Thyroid gland (tissue), 4 donors: ENCODE results near the gene AFAP1.

Source experiments
- POLR2A ChIP-seq, 2 donors: fragments of 450-650 bp; IDR thresholded peaks; one replicate each; pipeline ENCODE4 v1.6.1; 2017; ENCODE audit warnings: antibody characterized with exemption in 2 of 2, mild to moderate bottlenecking in 2 of 2, moderate library complexity in 1 of 2
- TF ChIP-seq, protein P1 (sequence below), 6 experiments: fragments of 200-600 bp in 3 of 6; fragments of 450-650 bp in 3 of 6; sonication (generic) in 3 of 6; IDR thresholded peaks; one replicate each; pipeline ENCODE4 v1.5.1; 2016 to 2019; ENCODE audit warnings: antibody characterized with exemption in 6 of 6, mild to moderate bottlenecking in 2 of 6, inconsistent platforms in 1 of 6, moderate library complexity in 1 of 6

DNA sequence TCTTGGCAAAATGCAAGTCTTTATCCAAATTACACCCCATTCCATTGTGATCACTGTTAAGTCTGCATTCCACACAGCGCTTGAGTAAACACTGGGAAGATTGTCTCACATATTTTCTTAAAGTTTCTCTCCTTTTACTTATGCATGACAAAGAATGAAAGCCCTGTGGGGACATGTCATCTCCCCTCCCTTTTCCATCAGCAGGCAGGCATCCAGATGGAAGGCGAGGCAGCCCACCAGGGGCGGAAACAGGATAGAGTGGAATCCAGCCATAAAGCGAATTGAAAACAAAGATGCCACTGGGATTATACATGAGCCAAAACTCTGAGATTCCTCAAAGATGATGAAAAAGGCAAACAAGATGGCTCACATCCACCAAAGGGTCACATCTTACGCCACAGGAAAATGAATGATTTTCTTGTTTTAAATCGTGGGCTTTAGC is 78.2 kb downstream of the AFAP1 start:
- TF ChIP-seq, protein P1, sequence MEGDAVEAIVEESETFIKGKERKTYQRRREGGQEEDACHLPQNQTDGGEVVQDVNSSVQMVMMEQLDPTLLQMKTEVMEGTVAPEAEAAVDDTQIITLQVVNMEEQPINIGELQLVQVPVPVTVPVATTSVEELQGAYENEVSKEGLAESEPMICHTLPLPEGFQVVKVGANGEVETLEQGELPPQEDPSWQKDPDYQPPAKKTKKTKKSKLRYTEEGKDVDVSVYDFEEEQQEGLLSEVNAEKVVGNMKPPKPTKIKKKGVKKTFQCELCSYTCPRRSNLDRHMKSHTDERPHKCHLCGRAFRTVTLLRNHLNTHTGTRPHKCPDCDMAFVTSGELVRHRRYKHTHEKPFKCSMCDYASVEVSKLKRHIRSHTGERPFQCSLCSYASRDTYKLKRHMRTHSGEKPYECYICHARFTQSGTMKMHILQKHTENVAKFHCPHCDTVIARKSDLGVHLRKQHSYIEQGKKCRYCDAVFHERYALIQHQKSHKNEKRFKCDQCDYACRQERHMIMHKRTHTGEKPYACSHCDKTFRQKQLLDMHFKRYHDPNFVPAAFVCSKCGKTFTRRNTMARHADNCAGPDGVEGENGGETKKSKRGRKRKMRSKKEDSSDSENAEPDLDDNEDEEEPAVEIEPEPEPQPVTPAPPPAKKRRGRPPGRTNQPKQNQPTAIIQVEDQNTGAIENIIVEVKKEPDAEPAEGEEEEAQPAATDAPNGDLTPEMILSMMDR (IDR thresholded peaks at IDR 0.05), result no peak
- TF ChIP-seq POLR2A (IDR thresholded peaks at IDR 0.05), result no peak
